ENCODE measurements around the gene GPR132.
A peak's percentile ranks its signal among the peaks of the same experiment; 100 is the strongest.
"Not testable (repeated sequence)": the region's sequence is repeated elsewhere in the genome, so short reads cannot be mapped to it uniquely, and the experiment has no call there.

Gene GPR132

GRCh38 chr14:105074601-105075053 lies 9.4 kb upstream of the GPR132 start:
- DNase-seq = no peak

GRCh38 chr14:105073720-105074600 lies 8.7 kb upstream of the GPR132 start:
- no peak for DNase-seq

GRCh38 chr14:105072892-105073719 lies 7.9 kb upstream of the GPR132 start:
- DNase-seq = no peak

GRCh38 chr14:105072381-105072861 lies 7.2 kb upstream of the GPR132 start:
- no peak for DNase-seq

DNA sequence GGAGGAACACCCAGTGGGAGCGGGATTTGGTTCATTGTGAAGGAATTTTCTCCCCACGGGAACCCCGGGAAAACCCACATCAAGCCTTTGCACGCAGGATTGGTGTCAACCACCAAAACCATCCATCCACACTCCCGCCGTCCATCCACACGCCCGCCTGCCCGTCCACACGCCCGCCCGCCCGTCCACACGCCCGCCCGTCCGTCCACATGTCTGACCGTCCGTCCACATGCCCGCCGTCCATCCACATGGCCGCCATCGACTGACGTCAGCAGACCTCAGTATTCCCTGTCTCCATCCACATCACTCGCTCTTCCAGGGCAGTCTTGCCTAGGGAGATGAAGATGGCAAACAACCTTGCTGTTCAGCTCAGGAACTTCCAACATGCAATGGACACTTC lies 6.7 kb upstream of the GPR132 start:
- no peak for DNase-seq

DNA sequence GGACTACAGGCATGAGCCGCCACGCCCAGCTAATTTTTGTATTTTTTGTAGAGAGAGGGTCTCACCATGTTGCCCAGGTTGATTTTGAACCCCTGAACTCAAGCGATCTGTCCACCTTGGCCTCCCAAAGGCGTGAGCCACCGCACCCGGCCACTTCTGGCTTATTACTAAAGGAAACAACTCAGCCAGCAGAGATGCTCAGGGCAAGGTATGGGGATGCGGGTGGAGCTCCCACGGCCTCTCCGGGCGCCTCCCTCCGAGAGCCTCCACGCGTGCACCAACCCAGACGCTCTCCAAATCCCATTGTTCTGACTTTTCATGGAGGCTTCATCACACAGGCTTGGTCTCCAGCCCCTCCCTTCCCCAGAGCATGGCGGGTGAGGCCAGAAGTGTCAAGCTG lies 6.1 kb upstream of the GPR132 start:
- no peak for DNase-seq

- peak; percentile 40 for DNase-seq
Measured at GRCh38 chr14:105070760-105071137, 5.5 kb upstream of the GPR132 start.

DNA sequence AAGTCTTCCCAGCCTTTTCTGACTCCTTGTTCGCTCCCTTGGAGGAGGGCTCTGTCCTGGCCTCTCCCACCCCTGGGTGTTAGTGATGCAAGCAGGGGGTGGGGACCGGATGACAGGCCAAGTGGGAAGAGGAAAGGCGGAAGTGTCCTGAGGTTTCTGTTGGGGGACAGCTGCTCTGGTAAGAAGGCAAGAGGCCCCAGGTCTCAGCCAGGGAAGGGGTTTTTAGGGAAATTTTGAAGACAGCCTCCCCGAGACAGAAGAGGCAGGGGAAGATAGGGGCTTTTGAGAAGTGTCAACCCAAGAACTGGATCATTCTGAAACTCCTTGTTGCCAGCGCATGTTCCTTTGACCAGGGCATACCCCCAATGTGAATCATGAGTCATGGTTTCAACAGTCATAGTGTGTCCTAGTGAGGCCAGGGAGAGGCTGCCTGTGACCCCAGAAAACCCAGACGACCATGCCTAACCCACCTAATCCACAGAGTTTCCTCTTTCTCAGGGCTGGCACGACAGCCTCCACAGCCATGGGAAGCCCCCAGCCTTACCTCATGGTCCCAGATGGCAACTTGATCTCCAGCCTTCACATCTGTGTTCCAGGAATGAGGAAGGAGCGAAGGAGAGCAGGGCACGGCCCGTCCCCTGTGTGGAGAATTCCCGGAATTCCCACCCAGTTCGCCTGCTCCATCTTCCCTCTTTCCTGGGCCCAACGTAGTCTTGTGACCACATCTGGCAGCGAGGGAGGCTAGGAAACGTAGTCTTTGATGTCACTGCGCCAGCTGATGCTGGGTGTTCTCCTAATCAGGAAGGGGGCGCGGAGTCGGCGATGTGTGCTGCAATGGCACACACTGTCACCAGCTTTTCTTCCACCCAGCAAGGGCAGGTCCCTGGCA lies 4.9 kb upstream of the GPR132 start:
- DNase-seq = peak; percentile 95

- DNase-seq = no peak
Measured at GRCh38 chr14:105069522-105069870, 4.3 kb upstream of the GPR132 start.

- DNase-seq = no peak
Measured at GRCh38 chr14:105068818-105069217, 3.6 kb upstream of the GPR132 start.

GRCh38 chr14:105067969-105068301 lies 2.7 kb upstream of the GPR132 start:
- no peak for DNase-seq

DNA sequence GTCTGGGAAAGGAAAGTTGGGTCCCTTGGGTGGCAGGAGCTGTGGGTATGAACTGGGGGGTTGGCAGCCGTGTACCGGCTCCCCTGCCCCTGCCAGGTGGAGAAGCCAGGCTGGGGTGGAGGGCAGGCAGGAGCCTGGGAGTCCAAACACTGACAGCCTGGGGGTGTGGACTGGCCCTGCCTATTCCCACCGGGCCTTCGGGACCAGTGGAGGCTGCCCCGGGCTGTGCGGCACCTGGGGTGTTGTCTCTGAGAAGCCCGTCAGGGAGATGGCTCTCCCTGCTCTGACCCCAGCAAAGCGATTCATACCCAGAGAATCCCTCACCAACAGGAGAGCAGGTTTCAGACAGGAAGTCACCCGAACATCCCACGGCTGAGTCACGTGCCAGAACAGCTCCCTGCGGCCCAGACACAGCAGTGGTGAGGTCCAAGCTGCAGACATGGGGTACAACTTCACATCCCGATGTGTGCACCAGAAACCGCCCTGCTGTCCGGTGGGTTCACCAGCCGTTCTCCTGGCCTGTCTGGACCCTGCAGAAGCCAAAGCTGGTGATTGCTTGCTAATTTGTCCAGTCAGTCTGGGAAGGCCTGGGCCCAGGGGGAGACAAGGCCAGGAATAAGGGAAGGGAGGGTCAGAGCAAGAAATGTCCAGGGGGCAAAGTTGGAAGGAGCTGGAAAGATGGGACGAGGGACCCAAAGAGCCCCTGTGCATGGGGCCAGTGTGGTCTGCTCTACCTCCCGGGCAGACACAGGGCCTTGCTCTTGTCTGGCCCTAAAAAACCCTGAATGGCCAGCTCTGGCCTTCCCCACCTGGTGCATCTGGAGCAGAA lies 2.1 kb upstream of the GPR132 start:
- DNase-seq = peak; percentile 89

DNA sequence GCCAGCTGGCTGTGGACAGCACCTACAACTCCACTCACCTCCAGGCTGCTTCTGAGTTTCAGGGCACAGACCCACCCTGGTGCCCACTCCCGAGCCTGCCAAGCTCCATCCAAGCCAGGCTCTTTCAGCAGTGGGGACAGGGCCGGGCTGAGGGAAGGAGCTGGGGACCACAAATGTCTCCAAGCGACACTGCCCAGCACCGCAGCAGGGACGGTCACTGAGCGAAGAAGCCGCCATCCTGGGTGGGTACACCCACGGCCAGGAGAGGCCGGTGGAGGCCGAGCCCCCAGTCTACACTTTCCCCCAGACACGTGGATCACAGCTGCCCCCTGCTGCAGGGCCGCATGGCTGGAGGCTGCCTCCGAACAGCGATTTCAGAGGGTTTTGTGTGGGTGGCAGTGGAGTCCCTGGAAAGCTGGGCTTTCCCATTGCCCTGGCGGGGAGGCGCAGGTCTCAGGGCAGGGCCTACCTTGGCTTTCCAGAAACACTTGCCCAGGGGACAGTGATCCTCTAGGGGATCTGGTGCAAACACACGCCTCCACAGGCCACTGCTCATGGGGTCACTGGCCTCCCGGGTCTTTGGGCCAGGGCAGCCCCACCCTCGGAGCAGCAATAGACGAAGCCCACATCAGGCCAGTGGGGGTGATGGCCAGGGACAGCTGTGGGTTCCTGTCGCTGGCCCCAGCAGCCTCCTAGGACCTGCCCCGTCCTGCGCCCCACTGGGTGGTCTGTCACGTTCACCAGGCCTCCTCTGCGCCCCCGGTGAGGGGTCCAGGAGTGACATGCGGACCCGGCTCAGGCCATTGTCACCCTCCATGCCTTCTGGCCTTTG lies 1.2 kb upstream of the GPR132 start:
- no peak for DNase-seq

DNA sequence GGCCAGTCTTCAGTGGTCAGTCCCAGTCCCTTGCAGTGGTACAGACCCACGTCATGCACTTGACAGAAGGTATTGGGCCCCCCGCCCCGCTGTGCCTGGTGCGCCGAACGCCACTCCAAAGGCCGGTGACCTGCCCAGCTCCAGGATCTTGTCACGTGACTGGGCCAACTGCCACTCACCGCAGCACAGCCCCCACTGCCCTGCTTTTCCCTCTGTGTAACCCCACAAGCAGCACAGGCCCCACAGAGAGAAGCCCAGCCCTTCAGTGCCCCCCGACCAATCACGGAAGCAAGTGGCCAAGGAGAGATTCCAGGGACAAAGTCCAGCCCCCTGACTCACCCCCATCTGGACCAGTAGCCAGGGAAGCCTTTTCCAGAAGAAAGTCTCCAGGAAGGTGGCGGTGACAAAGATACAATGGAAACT lies 498 bp downstream of the GPR132 start:
- peak; percentile 65 for DNase-seq

DNA sequence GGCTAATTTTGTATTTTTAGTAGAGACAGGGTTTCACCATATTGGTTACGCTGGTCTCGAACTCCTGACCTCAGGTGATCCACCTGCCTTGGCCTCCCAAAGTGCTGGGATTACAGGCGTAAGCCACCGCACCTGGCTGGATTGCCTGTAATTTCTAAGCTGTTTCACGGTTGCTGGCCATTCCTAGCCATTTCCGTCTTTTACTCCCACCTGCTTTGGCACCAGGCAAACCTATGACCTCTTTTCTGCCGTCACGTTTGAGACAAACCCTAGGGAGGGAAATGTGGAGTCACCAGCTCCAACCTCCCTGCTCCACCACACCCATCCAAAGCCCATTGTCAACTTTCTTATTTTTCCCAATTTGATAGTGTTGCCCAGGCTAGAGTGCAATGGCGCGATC lies 1.2 kb downstream of the GPR132 start:
- DNase-seq = no peak

- DNase-seq = not testable (repeated sequence)
Measured at GRCh38 chr14:105063506-105063905, 1.7 kb downstream of the GPR132 start.

DNA sequence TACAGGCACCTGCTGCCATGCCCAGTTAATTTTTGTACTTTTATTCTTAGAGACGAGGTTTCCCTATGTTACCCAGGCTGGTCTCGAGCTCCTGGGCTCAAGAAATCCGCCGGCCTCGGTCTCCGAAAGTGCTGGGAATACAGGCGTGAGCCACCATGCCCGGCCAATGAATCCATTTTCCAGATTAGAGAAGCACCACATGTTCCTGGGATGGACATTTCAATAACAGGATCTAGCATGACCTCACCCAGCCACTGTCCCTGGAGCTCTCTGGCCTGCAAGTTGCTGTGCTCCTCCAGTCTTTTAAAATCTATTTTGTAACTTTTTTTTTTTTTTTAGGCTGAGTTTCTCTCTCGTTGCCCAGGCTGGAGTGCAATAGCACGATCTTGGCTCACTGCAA lies 2.2 kb downstream of the GPR132 start:
- no peak for DNase-seq

DNA sequence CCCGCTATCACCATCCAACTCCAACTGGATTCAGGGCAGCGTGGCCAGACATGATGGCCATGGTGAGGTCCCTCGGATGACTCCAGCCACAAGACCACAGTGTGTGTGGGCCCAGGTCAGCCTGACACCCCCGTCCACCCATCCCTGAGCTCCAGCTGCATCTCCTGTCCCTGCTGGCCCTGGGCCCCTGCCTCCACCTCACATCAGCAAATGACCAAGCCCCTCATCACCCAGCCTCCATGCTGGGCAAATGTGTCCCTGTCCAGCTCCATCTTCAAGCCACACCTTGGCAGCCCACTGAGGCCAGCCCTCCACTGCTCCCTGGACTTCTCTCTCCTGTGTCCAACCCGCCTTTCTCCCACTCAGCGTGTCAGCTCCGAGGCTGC lies 3.2 kb downstream of the GPR132 start:
- no peak for DNase-seq

GRCh38 chr14:105061428-105062047 lies 3.7 kb downstream of the GPR132 start:
- DNase-seq = peak; percentile 60

GRCh38 chr14:105060751-105061427 lies 4.3 kb downstream of the GPR132 start:
- peak; percentile 71 for DNase-seq
